Astrocyte of the cerebellum (primary cell): Measurements from ENCODE around the gene MTPN.

Experiments
- DNase-seq: peaks from one replicate; pipeline ENCODE4 v3.0.0-alpha.2; 2011; ENCODE audit warnings: low read depth
- H3K4me3 ChIP-seq: 2 replicates; pipeline ENCODE4 v1.5.1; 2011; ENCODE audit warnings: mild to moderate bottlenecking, low read depth, low read length, moderate library complexity
- in situ Hi-C: cut with HindIII; loops from 2 replicates; pipeline ENCODE4 v1.10.0; 2017; ENCODE audit warnings: low sequenced_read_pairs
- TF ChIP-seq, protein P1 (sequence below): IDR thresholded peaks from 2 replicates; pipeline ENCODE4 v1.5.1; 2012; ENCODE audit warnings: low read length, low read depth, moderate library complexity, mild to moderate bottlenecking; ENCODE audit errors: missing control alignments

Gene MTPN

DNA sequence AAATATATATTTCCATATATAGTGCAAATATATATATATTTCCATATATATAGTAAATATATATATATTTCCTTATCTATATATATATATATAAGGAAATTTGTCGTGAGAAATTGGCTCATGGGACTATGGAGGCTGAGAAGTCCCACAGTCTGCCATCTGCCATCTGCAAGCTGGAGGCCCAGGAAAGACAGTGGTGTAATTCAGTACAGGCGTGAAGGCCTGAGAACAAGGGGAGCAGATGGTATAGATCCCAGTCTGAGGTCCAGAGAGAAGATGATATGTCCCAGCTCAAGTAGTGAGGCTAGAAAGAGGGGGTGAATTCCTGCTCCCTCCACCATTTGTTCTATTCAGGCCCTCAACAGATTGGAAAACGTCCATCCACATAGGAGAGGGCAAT lies 78.9 kb downstream of the MTPN start:
- TF ChIP-seq, protein P1, sequence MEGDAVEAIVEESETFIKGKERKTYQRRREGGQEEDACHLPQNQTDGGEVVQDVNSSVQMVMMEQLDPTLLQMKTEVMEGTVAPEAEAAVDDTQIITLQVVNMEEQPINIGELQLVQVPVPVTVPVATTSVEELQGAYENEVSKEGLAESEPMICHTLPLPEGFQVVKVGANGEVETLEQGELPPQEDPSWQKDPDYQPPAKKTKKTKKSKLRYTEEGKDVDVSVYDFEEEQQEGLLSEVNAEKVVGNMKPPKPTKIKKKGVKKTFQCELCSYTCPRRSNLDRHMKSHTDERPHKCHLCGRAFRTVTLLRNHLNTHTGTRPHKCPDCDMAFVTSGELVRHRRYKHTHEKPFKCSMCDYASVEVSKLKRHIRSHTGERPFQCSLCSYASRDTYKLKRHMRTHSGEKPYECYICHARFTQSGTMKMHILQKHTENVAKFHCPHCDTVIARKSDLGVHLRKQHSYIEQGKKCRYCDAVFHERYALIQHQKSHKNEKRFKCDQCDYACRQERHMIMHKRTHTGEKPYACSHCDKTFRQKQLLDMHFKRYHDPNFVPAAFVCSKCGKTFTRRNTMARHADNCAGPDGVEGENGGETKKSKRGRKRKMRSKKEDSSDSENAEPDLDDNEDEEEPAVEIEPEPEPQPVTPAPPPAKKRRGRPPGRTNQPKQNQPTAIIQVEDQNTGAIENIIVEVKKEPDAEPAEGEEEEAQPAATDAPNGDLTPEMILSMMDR: no peak
- in situ Hi-C loops: no loop called here
- H3K4me3 ChIP-seq: no peak overlapping the region
- DNase-seq: no peak

DNA sequence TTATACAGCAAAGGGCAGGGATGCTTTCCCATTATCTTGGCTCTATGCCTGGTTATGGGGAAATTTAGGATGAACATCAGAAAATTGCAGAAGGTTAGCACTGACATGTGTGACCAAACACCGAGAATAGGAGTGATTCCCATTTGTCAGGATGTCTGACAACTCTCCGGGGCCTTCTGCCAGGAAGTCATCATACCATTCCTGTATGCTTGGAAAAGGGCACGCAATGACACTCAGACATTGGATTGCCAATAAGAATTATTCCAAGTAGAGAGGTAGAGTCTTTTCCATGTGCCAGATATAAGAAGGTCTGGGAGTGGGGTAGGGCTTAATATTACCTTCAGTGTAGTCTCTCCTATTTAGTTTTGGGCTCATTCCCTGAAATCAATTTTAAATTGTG lies 82.3 kb downstream of the MTPN start:
- DNase-seq: no peak
- no peak overlapping the region for H3K4me3 ChIP-seq
- in situ Hi-C loops: no loop called here
- TF ChIP-seq, protein P1: no peak

DNA sequence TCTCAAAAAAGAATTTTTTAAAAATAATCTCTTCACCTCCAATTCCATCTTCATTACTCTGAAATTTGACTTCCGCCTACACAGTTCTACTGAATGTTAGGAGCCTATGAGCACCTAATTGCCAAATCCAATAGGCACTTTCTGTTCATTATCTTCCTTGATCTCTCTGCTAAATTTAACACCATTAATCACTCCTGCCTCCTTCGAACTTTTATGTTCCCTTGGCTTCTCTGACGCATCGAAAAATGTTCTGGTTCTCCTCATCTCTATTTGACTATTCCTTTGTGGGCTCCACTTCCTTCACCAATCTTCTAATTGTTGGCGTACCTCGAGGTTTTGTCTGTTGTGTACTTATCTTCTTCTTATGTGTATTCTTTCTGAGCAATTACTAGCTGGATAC lies 87.3 kb downstream of the MTPN start:
- DNase-seq: no peak
- TF ChIP-seq, protein P1: no peak
- in situ Hi-C loops: no loop called here
- no peak overlapping the region for H3K4me3 ChIP-seq

DNA sequence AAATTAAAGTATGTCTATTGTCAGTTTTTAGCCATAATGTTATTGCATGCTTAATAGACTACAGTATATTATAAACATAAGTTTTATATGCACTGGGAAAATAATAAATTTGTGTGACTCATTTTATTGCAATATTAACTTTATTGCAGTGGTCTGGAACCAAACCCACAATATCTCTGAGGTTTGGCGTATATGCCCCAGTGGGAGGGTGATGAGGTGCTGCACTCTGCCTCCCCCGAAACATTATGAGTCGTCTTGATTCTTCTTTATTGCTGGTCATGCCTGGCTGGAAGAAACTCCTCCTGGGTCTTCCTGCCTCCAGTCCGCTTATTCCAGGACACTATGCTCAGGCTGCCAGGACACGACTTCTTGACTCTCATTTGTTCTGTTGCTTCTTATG lies 88.4 kb downstream of the MTPN start:
- no peak overlapping the region for H3K4me3 ChIP-seq
- TF ChIP-seq, protein P1: no peak
- no peak for DNase-seq
- in situ Hi-C loops: no loop called here

DNA sequence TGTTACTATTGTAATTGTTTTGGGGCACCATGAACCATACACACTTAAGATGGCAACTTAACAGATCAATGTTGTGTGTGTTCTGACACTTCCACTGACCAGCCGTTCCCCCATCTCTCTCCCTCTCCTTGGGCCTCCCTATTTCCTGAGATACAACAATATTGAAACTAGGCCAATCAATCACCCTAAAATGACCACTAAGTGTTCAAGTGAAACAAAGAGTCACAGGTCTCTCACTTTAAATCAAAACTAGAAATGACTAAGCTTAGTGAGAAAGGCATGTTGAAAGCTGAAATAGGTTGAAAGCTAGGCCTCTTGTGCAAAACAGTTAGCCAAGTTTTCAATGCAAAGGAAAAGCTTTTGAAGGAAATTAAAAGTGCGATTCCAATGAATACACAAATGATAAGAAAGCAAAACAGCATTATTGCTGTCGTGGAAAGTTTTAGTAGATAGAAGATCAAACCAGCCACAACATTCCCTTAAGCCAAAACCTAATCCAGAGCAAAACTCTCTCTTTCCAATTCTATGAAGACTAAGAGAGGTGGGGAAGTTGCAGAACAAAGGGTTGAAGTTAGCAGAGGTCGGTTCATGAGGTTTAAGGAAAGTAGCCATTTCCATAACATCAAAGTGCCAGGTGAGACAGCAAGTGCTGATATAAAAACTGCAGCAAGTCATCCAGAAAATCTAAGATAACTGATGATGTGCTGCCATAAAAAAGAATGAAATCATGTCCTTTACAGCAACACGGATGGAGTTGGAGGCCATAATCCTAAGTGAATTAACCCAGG lies 90.6 kb downstream of the MTPN start:
- TF ChIP-seq, protein P1: no peak
- DNase-seq: no peak
- no peak overlapping the region for H3K4me3 ChIP-seq
- in situ Hi-C loops: no loop called here

DNA sequence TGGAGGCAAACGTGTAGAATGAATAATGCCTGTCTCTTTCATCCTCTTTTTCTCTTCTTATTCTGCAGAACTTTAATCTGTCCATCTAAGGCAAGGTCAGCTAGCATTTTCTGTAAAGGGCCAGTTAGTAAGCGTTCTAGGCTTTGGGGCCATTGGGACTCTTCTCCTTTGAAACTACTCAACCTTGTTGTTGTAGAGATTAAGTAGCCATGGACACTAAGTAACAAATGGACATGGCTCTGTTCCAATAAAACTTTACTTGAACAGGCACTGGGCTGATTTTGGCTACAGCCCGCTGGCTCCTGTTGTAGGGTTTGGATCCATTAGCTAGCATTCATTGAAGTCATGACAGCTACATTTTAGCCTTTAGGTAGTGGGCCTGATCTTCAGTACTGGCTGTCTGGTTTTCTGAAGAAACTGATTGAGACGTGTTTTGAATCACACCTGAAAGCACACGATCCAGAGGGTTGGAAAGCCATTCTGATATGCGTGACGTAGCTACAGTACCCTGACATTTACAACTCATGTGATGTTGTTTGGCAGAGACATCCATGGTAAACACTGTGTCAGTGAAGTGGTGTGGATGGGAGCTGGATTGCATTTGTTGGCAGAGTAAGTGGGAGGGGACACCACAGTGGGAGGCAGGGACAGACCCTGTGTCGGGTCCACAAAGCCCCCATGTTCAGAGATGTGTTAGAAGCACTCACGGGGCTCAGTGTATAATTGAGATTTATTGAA lies 92.5 kb downstream of the MTPN start:
- no peak overlapping the region for H3K4me3 ChIP-seq
- no peak for DNase-seq
- in situ Hi-C loops: no loop called here
- TF ChIP-seq, protein P1: no peak
